ENCODE data around the gene FAM234A.

- TF ChIP-seq CTCF (conservative IDR thresholded peaks at IDR 0.05) (no peak), ZFX (IDR thresholded peaks at IDR 0.05) (no peak)
These were observed 44.9 kb upstream of the FAM234A start for GRCh38 chr16:189604-190186.
